Measurements from ENCODE around the gene JADE3. TPM values are rescaled to one million over a fixed set of nuclear protein-coding genes. Genes with fewer than 3 reads are reported as not detected.

The JADE3 gene
- total RNA-seq, 1 experiment from 2014 or later = 20.2 TPM

GRCh38 chrX:46984705-46985104 lies 72.5 kb downstream of the JADE3 start:
- no peak overlapping the region for H3K9ac ChIP-seq (ENCODE audit: extremely low read depth, insufficient read length, low read length)
- 0 out of 2 replicates have a peak, but pooled peaks cover 2% of the 10 kb centered on the region for H3K79me2 ChIP-seq (ENCODE audit: insufficient read depth, low read length)
- H2BK12ac ChIP-seq (ENCODE audit: insufficient read length, low read depth, low read length) = no peak overlapping the region
- no peak overlapping the region for H3K4me2 ChIP-seq (ENCODE audit: insufficient read depth, insufficient read length, low read length)
- no CpG with 5 or more reads among the region's 3 CpGs for WGBS (ENCODE audit: extremely low coverage, insufficient read length, low lambda C conversion rate)
- H3K23ac ChIP-seq (ENCODE audit: insufficient read length, low read depth, low read length) = no peak overlapping the region
- H2AFZ ChIP-seq (ENCODE audit: low read length) = no peak overlapping the region
- Mint-ChIP-seq H3K27me3 (ENCODE audit: low read depth) (peaks cover 1% of the 10 kb centered on the region; the same call in 1 of the 2 replicates), H3K4me1 (peaks cover 11 to 16% of the 10 kb centered on the region in 2 experiments), H3K9me3 (peaks cover 63 to 70% of the 10 kb centered on the region in 2 experiments), H3K4me3 (no peak overlapping the region), H3K36me3 (ENCODE audit: insufficient read depth in 1 of 3, low read depth in 3 of 3) (peaks cover 23 to 28% (median 27%) of the 10 kb centered on the region in 3 experiments), H3K27ac (no peak overlapping the region)
- no peak overlapping the region for H2BK20ac ChIP-seq (ENCODE audit: low read depth, low read length, poor library complexity, severe bottlenecking)
- H3K27ac ChIP-seq (ENCODE audit: insufficient read length, low read depth, low read length) = no peak overlapping the region
- H3K14ac ChIP-seq (ENCODE audit: insufficient read depth, low read length) = no peak overlapping the region
- H4K91ac ChIP-seq (ENCODE audit: insufficient read length, low read depth, low read length) = no peak overlapping the region
- H3K4ac ChIP-seq (ENCODE audit: low read depth, low read length) = no peak overlapping the region
- H3K56ac ChIP-seq (ENCODE audit: insufficient read length, low read depth, low read length) = no peak overlapping the region
- no peak overlapping the region for H2BK15ac ChIP-seq (ENCODE audit: low read depth, low read length)
- H2BK5ac ChIP-seq (ENCODE audit: insufficient read length, low read length) = no peak overlapping the region
- no peaks in the 10 kb centered on the region for H4K20me1 ChIP-seq (ENCODE audit: control insufficient read depth, insufficient read depth, insufficient read length)
- no peaks in the 10 kb centered on the region for H3K23me2 ChIP-seq (ENCODE audit: insufficient read length, low read depth, low read length, poor library complexity, severe bottlenecking)
- peaks cover 2% of the 10 kb centered on the region for H3K79me1 ChIP-seq (ENCODE audit: insufficient read depth, low read depth, low read length, poor library complexity, severe bottlenecking)
- no peak overlapping the region for H2AK5ac ChIP-seq (ENCODE audit: insufficient read length, low read length)
- DNase-seq = no peak
- no peak overlapping the region for H4K8ac ChIP-seq (replicated peaks; ENCODE audit: insufficient read length, low read depth, low read length)
- H3K27me3 ChIP-seq (ENCODE audit: insufficient read depth, low read length) = no peaks in the 10 kb centered on the region
- H3T11ph ChIP-seq (ENCODE audit: low read length) = no peak overlapping the region
- H4K5ac ChIP-seq (ENCODE audit: insufficient read length, low read depth, low read length) = no peak overlapping the region
- no peak overlapping the region for H3K18ac ChIP-seq (ENCODE audit: insufficient read length, low read depth, low read length)
- H2BK120ac ChIP-seq (ENCODE audit: low read depth, low read length, poor library complexity, severe bottlenecking) = no peak overlapping the region
- peaks cover 17% of the 10 kb centered on the region for H3K9me3 ChIP-seq (ENCODE audit: control insufficient read depth, low read depth, low read length)
- TF ChIP-seq CTCF (conservative IDR thresholded peaks at IDR 0.05) = no peak
- no peaks in the 10 kb centered on the region for H3K4me1 ChIP-seq (ENCODE audit: insufficient read depth, low read length)

Measured in H9 (cell line).